ENCODE results near the gene AKR1B1. TPM values are rescaled to one million over a fixed set of nuclear protein-coding genes. Genes with fewer than 3 reads are reported as not detected.

AKR1B1 gene
- total RNA-seq, 3 donors from 2014 or later: 91.2 to 98.1 (median 96.7) TPM

- Mint-ChIP-seq H3K36me3 (ENCODE audit: insufficient read depth) (no peaks in the 10 kb centered on the region), H3K9me3 (no peaks in the 10 kb centered on the region), H3K4me3 (peak overlapping the region; percentile 80), H3K27me3 (ENCODE audit: low read depth) (no peaks in the 10 kb centered on the region), H3K4me1 (ENCODE audit: low read depth) (peaks cover 15% of the 10 kb centered on the region)
- ATAC-seq (no peak), DNase-seq (no peak)
These were observed 27.1 kb downstream of the AKR1B1 start for GRCh38 chr7:134431815-134432214.

GRCh38 chr7:134429481-134429880 is 29.4 kb downstream of the AKR1B1 start:
- Mint-ChIP-seq H3K36me3 (ENCODE audit: insufficient read depth) (no peaks in the 10 kb centered on the region), H3K9me3 (no peaks in the 10 kb centered on the region), H3K4me3 (no peak overlapping the region), H3K27me3 (ENCODE audit: low read depth) (no peaks in the 10 kb centered on the region), H3K4me1 (ENCODE audit: low read depth) (peaks cover 15% of the 10 kb centered on the region)
- DNase-seq: no peak
- ATAC-seq: no peak

GRCh38 chr7:134428942-134429341 is 30.0 kb downstream of the AKR1B1 start:
- no peaks in the 10 kb centered on the region for H3K27me3 Mint-ChIP-seq (ENCODE audit: low read depth)
- H3K4me3 Mint-ChIP-seq: no peak overlapping the region
- ATAC-seq (no peak), DNase-seq (no peak)
- H3K36me3 Mint-ChIP-seq (ENCODE audit: insufficient read depth): no peaks in the 10 kb centered on the region
- H3K4me1 Mint-ChIP-seq (ENCODE audit: low read depth): peaks cover 15% of the 10 kb centered on the region
- H3K9me3 Mint-ChIP-seq: no peaks in the 10 kb centered on the region

- Mint-ChIP-seq H3K27me3 (ENCODE audit: low read depth) (no peaks in the 10 kb centered on the region), H3K9me3 (no peaks in the 10 kb centered on the region), H3K4me1 (ENCODE audit: low read depth) (peaks cover 11% of the 10 kb centered on the region), H3K36me3 (ENCODE audit: insufficient read depth) (no peaks in the 10 kb centered on the region), H3K4me3 (no peak overlapping the region)
- DNase-seq: no peak
- no peak for ATAC-seq
These were observed 31.0 kb downstream of the AKR1B1 start for GRCh38 chr7:134427896-134428295.

GRCh38 chr7:134425777-134426176 is 33.1 kb downstream of the AKR1B1 start:
- Mint-ChIP-seq H3K4me3 (no peak overlapping the region), H3K36me3 (ENCODE audit: insufficient read depth) (no peaks in the 10 kb centered on the region), H3K4me1 (ENCODE audit: low read depth) (no peaks in the 10 kb centered on the region), H3K9me3 (no peaks in the 10 kb centered on the region), H3K27me3 (ENCODE audit: low read depth) (no peaks in the 10 kb centered on the region)
- DNase-seq: no peak
- ATAC-seq: no peak

GRCh38 chr7:134422638-134423037 is 36.3 kb downstream of the AKR1B1 start:
- H3K36me3 Mint-ChIP-seq (ENCODE audit: insufficient read depth): no peaks in the 10 kb centered on the region
- no peaks in the 10 kb centered on the region for H3K4me1 Mint-ChIP-seq (ENCODE audit: low read depth)
- no peak overlapping the region for H3K4me3 Mint-ChIP-seq
- H3K27me3 Mint-ChIP-seq (ENCODE audit: low read depth): peaks cover 4% of the 10 kb centered on the region
- DNase-seq: no peak
- H3K9me3 Mint-ChIP-seq: no peaks in the 10 kb centered on the region
- no peak for ATAC-seq

- DNase-seq (no peak), ATAC-seq (no peak)
- Mint-ChIP-seq H3K4me3 (no peak overlapping the region), H3K9me3 (no peaks in the 10 kb centered on the region), H3K4me1 (ENCODE audit: low read depth) (no peaks in the 10 kb centered on the region), H3K27me3 (ENCODE audit: low read depth) (peaks cover 4% of the 10 kb centered on the region), H3K36me3 (ENCODE audit: insufficient read depth) (no peaks in the 10 kb centered on the region)
These were observed 36.9 kb downstream of the AKR1B1 start for GRCh38 chr7:134422008-134422407.

GRCh38 chr7:134420424-134421125 is 38.3 kb downstream of the AKR1B1 start:
- H3K27me3 Mint-ChIP-seq (ENCODE audit: low read depth): peaks cover 4% of the 10 kb centered on the region
- H3K4me1 Mint-ChIP-seq (ENCODE audit: low read depth): no peaks in the 10 kb centered on the region
- DNase-seq (no peak), ATAC-seq (no peak)
- H3K4me3 Mint-ChIP-seq: no peak overlapping the region
- H3K36me3 Mint-ChIP-seq (ENCODE audit: insufficient read depth): no peaks in the 10 kb centered on the region
- H3K9me3 Mint-ChIP-seq: no peaks in the 10 kb centered on the region

- DNase-seq (no peak), ATAC-seq (no peak)
- no peak overlapping the region for H3K4me3 Mint-ChIP-seq
- no peaks in the 10 kb centered on the region for H3K36me3 Mint-ChIP-seq (ENCODE audit: insufficient read depth)
- peaks cover 4% of the 10 kb centered on the region for H3K27me3 Mint-ChIP-seq (ENCODE audit: low read depth)
- no peaks in the 10 kb centered on the region for H3K4me1 Mint-ChIP-seq (ENCODE audit: low read depth)
- no peaks in the 10 kb centered on the region for H3K9me3 Mint-ChIP-seq
These were observed 39.0 kb downstream of the AKR1B1 start for GRCh38 chr7:134419875-134420274.

- H3K27me3 Mint-ChIP-seq (ENCODE audit: low read depth): peaks cover 4% of the 10 kb centered on the region
- no peaks in the 10 kb centered on the region for H3K9me3 Mint-ChIP-seq
- H3K36me3 Mint-ChIP-seq (ENCODE audit: insufficient read depth): no peaks in the 10 kb centered on the region
- DNase-seq (no peak), ATAC-seq (no peak)
- H3K4me3 Mint-ChIP-seq: no peak overlapping the region
- no peaks in the 10 kb centered on the region for H3K4me1 Mint-ChIP-seq (ENCODE audit: low read depth)
These were observed 39.8 kb downstream of the AKR1B1 start for GRCh38 chr7:134419085-134419484.

GRCh38 chr7:134415700-134416099 is 43.2 kb downstream of the AKR1B1 start:
- Mint-ChIP-seq H3K36me3 (ENCODE audit: insufficient read depth) (no peaks in the 10 kb centered on the region), H3K27me3 (ENCODE audit: low read depth) (peaks cover 4% of the 10 kb centered on the region), H3K4me1 (ENCODE audit: low read depth) (no peaks in the 10 kb centered on the region), H3K9me3 (no peaks in the 10 kb centered on the region), H3K4me3 (no peak overlapping the region)
- ATAC-seq (no peak), DNase-seq (no peak)

GRCh38 chr7:134414109-134414508 is 44.8 kb downstream of the AKR1B1 start:
- ATAC-seq (no peak), DNase-seq (no peak)
- H3K27me3 Mint-ChIP-seq (ENCODE audit: low read depth): no peaks in the 10 kb centered on the region
- no peaks in the 10 kb centered on the region for H3K9me3 Mint-ChIP-seq
- H3K4me3 Mint-ChIP-seq: no peak overlapping the region
- H3K4me1 Mint-ChIP-seq (ENCODE audit: low read depth): no peaks in the 10 kb centered on the region
- no peaks in the 10 kb centered on the region for H3K36me3 Mint-ChIP-seq (ENCODE audit: insufficient read depth)

GRCh38 chr7:134407311-134407710 is 51.6 kb downstream of the AKR1B1 start:
- no peak for ATAC-seq
- no peak for DNase-seq
- H3K27me3 Mint-ChIP-seq (ENCODE audit: low read depth): peaks cover 15% of the 10 kb centered on the region
- H3K36me3 Mint-ChIP-seq (ENCODE audit: insufficient read depth): no peaks in the 10 kb centered on the region
- H3K9me3 Mint-ChIP-seq: peaks cover 3% of the 10 kb centered on the region
- no peaks in the 10 kb centered on the region for H3K4me1 Mint-ChIP-seq (ENCODE audit: low read depth)
- no peak overlapping the region for H3K4me3 Mint-ChIP-seq

GRCh38 chr7:134406431-134406830 is 52.5 kb downstream of the AKR1B1 start:
- H3K4me3 Mint-ChIP-seq: no peak overlapping the region
- no peaks in the 10 kb centered on the region for H3K36me3 Mint-ChIP-seq (ENCODE audit: insufficient read depth)
- H3K27me3 Mint-ChIP-seq (ENCODE audit: low read depth): peaks cover 15% of the 10 kb centered on the region
- ATAC-seq: no peak
- DNase-seq: no peak
- peaks cover 3% of the 10 kb centered on the region for H3K9me3 Mint-ChIP-seq
- H3K4me1 Mint-ChIP-seq (ENCODE audit: low read depth): no peaks in the 10 kb centered on the region

GRCh38 chr7:134405299-134405698 is 53.6 kb downstream of the AKR1B1 start:
- no peak for ATAC-seq
- H3K27me3 Mint-ChIP-seq (ENCODE audit: low read depth): peaks cover 15% of the 10 kb centered on the region
- no peaks in the 10 kb centered on the region for H3K4me1 Mint-ChIP-seq (ENCODE audit: low read depth)
- no peak overlapping the region for H3K4me3 Mint-ChIP-seq
- DNase-seq: no peak
- no peaks in the 10 kb centered on the region for H3K36me3 Mint-ChIP-seq (ENCODE audit: insufficient read depth)
- H3K9me3 Mint-ChIP-seq: peaks cover 3% of the 10 kb centered on the region
